Right cardiac atrium (tissue), 5 donors: ENCODE data around the gene MAPK8IP3. TPM values are rescaled to one million over a fixed set of nuclear protein-coding genes. Genes with fewer than 3 reads are reported as not detected.

Experiments used
- ATAC-seq, 2 donors: fragments of 200-7000 bp; cut with Tn5 transposase; one replicate each; pipeline versions ENCODE4 v1.8.0 to v1.9.1; 2020; ENCODE audit warnings: moderate library complexity in 2 of 2, mild to moderate bottlenecking in 1 of 2
- DNase-seq, 3 donors: peaks; one replicate each; pipeline ENCODE4 v3.0.0-alpha.2; 2020
- H3K27ac ChIP-seq: one replicate; pipeline ENCODE4 v1.5.1; 2013; ENCODE audit warnings: mild to moderate bottlenecking, low read length, control low read depth, moderate library complexity
- H3K27me3 ChIP-seq: one replicate; pipeline ENCODE4 v1.6.1; 2013; ENCODE audit not compliant: control insufficient read depth, insufficient read depth
- H3K4me1 ChIP-seq: one replicate; pipeline ENCODE4 v1.6.1; 2013; ENCODE audit warnings: low read length; ENCODE audit not compliant: control insufficient read depth, insufficient read depth
- H3K4me3 ChIP-seq: one replicate; pipeline ENCODE4 v1.5.1; 2013; ENCODE audit warnings: low read length, control low read depth
- H3K9me3 ChIP-seq: one replicate; pipeline ENCODE4 v1.6.1; 2013; ENCODE audit warnings: low read length; ENCODE audit not compliant: control insufficient read depth
- WGBS: extraction: QIAGEN DNeasy Blood & Tissue Kit; methylation state at CpG from one replicate; pipeline ENCODE4 v1.1.7; 2013; 5-methylcytosine and 5-hydroxymethylcytosine counted together
- intact Hi-C, 4 donors: fragments of 100-400 bp; cut with DNase I; formaldehyde crosslinking; loops; one replicate each; pipeline versions ENCODE4 v1.11.0 to v1.14.0; 2022 to 2023
- long read RNA-seq, 4 donors: library from polyadenylated mRNA; unstranded; transcript quantifications; one replicate each; pipeline ENCODE4 v2.0.0, GENCODE V29; 2020 to 2021
- polyA plus RNA-seq: library from polyadenylated mRNA; stranded (reverse); fragments of 200-250 nt; gene quantifications from one replicate; pipeline ENCODE4 v1.2.3, GENCODE V29; 2013
- total RNA-seq, 4 donors: library from RNA; stranded (reverse); fragmentation: NEBNext Ultra II Directional; extraction: Animal tissue kit (Norgen Biotek cat#: 25700); gene quantifications; one replicate each; pipeline ENCODE4 v1.2.1, GENCODE V29; 2021
- donor health status: healthy with polysubstance abuse.
- donor health status: DM: no; HTN: yes; CAD: no.
- donor health status: DM: no; HTN: no; CAD: no.
- donor health status: DM: no; HTN: yes; CAD: no; lungs with severe emphysema.
- donor health status: DM: yes; HTN: yes; CAD: no.

MAPK8IP3 gene, protein sequence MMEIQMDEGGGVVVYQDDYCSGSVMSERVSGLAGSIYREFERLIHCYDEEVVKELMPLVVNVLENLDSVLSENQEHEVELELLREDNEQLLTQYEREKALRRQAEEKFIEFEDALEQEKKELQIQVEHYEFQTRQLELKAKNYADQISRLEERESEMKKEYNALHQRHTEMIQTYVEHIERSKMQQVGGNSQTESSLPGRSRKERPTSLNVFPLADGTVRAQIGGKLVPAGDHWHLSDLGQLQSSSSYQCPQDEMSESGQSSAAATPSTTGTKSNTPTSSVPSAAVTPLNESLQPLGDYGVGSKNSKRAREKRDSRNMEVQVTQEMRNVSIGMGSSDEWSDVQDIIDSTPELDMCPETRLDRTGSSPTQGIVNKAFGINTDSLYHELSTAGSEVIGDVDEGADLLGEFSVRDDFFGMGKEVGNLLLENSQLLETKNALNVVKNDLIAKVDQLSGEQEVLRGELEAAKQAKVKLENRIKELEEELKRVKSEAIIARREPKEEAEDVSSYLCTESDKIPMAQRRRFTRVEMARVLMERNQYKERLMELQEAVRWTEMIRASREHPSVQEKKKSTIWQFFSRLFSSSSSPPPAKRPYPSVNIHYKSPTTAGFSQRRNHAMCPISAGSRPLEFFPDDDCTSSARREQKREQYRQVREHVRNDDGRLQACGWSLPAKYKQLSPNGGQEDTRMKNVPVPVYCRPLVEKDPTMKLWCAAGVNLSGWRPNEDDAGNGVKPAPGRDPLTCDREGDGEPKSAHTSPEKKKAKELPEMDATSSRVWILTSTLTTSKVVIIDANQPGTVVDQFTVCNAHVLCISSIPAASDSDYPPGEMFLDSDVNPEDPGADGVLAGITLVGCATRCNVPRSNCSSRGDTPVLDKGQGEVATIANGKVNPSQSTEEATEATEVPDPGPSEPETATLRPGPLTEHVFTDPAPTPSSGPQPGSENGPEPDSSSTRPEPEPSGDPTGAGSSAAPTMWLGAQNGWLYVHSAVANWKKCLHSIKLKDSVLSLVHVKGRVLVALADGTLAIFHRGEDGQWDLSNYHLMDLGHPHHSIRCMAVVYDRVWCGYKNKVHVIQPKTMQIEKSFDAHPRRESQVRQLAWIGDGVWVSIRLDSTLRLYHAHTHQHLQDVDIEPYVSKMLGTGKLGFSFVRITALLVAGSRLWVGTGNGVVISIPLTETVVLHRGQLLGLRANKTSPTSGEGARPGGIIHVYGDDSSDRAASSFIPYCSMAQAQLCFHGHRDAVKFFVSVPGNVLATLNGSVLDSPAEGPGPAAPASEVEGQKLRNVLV (N-terminal part only)
- 10 to 100 TPM; 71.1 to 87.6 (median 79.8) TPM for total RNA-seq
- 69.3 TPM for polyA plus RNA-seq
- long read RNA-seq, donor 1, transcript MAPK8IP3-206 (3 exons, 890 nt), result major isoform, 5 of 74 reads
- long read RNA-seq, donor 1, partial matches to known transcripts, result 65 of 74 reads
- long read RNA-seq, donor 1, other reads (novel, unspliced or antisense), result 4 of 74 reads
- long read RNA-seq, donor 2, partial matches to known transcripts, result 32 of 34 reads
- long read RNA-seq, donor 2, other reads (novel, unspliced or antisense), result 1 of 34 reads
- long read RNA-seq, donor 3, partial matches to known transcripts, result 64 of 74 reads
- long read RNA-seq, donor 3, other reads (novel, unspliced or antisense), result 8 of 74 reads
- long read RNA-seq, donor 4, full-length matches to known transcripts, result 6 of 48 reads
- long read RNA-seq, donor 4, partial matches to known transcripts, result 22 of 48 reads
- long read RNA-seq, donor 4, other reads (novel, unspliced or antisense), result 20 of 48 reads

DNA sequence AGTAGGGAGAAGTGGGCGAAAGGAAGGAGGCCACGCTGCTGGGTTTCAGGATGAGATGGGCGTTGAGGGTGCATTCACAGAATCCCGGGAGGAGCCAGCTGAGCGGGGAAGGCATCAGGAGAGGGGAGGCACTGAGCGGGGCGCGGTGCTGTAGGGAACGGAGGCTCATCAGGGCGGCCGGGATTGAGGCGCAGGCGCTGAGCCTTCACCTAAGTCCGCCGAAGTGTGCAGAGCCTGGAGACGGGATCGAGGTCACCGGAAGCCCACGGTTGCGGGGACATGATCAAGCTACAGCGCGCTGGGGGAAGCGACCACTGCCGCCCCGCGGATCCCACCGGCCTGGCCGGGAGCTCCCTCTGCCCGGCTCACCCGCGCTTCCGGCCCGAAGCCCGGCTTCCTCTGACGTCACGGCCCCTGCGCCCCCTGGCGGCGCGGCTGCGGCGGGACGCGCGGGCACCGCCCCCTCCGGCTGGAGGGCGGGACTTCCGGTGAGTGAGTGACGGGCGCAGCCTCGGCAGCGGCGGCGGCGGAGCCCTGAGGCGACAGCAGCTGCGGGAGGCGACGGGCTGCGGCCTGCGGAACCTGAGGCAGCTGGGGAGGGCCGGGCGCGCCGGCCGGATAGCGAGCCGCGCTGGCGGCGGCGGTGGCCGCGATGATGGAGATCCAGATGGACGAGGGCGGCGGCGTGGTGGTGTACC lies at the start of gene MAPK8IP3:
MAPK8IP3 (plus strand) TSS at position 508 of the 698 bp plus-strand sequence; CDS start at position 653, 145 bp downstream.
- WGBS, result under 1% methylated on average over 79 of the region's 79 CpGs
- intact Hi-C loops, result no loop called here
- Histone ChIP-seq H3K9me3 (no peaks in the 10 kb centered on the region), H3K4me3 (peak within 1 kb of the TSS; percentile 63), H3K4me1 (peaks cover 3% of the 10 kb centered on the region), H3K27me3 (no peaks in the 10 kb centered on the region), H3K27ac (peak within 1 kb of the TSS; percentile 94)
- peak; percentile 93 to 95 for ATAC-seq
- peak; percentile 88 to 97 (median 96) for DNase-seq

DNA sequence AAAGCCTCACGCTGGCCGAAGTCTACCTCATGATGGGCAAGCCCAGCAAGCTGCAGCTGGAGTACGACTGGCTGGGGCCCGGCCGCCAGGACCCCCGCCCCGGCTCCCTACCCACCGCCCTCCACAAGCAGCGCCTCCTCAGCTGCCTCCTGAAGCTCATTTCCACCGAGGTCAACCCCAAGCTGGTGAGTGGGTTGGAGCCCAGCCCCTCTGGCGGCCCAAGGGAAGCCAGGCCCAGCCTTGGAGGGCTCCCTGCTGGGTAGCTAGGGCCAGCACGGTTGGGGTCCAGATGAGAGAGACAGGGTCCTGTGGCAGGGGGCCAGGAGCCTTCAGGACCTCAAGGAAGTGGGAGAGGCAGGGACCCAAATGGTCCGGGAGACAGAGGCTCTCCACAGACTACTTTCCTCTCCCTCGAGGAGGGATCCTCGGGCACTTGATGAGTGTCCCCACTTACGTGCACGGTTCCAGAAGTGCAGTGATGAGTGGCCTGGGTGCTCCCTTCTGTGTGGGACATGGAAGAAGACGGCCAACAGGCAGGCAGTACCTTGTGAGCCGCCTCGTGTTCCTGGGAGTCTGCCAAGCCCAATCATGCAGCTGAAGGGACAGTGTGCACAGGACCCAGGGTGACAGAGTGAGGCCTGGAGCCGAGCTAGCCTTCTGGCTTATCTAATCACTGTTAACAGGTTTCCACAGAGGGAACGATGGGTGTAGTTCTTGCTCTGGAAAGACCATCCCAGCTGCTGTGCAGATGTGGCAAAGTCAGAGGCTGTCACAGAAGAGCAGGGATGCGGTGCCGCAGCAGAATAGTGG lies 49.0 kb upstream of the MAPK8IP3 start:
- ATAC-seq (peak; percentile 78 to 85), DNase-seq (peak; percentile 59 to 84 (median 82))
- 79% methylated on average over 24 of the region's 24 CpGs for WGBS
- Histone ChIP-seq H3K27me3 (no peaks in the 10 kb centered on the region), H3K4me1 (peaks cover 6% of the 10 kb centered on the region), H3K4me3 (no peak overlapping the region), H3K27ac (peak overlapping the region; percentile 10), H3K9me3 (no peaks in the 10 kb centered on the region)
- intact Hi-C loops, result no loop called here

DNA sequence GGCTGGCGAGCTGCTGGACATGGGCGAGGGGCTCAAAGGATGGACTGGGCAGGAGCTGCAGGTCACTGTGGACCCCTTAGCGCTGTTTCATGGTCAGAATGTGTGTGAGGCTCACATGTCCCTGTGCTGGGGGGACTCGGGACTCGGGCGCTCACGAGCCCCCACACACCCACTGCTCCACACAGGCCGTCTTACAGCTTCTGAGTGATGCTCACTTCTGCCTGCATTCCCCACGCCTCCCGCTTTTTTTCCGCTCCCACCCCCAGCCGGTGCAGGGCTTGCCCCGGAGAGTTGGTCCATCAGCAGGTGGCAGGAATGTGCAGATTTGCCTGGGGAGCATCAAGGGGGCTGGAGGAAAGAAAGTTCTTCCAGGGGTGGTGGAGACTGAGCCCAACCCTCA lies 48.2 kb upstream of the MAPK8IP3 start:
- no peak for DNase-seq

DNA sequence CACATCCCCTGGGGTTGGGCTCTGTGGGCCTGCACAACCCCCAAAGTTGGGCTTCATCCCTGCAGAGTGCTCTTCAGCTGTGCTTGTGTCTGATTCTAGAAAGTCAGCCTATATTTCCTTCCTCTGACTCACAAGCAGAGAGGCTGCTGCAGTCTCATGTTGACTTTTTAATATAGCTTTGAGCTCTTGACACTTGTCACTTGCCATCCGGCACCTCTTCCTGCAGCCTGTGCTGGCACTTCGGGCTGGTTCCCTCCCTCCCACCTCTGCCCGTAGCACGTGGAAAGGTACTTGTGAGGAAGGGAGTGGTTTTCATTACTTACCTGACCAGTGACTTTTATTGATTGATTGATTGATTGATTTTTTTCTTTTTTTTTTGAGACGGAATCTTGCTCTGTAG lies 47.0 kb upstream of the MAPK8IP3 start:
- peak in 1 of 2 donors; percentile 9 for ATAC-seq
- intact Hi-C loops, result no loop called here
- H3K27ac ChIP-seq, result no peak overlapping the region
- no peak overlapping the region for H3K4me3 ChIP-seq
- DNase-seq, result no peak
- H3K9me3 ChIP-seq, result no peaks in the 10 kb centered on the region
- 68% methylated on average over 5 of the region's 5 CpGs for WGBS
- no peaks in the 10 kb centered on the region for H3K27me3 ChIP-seq
- H3K4me1 ChIP-seq, result peaks cover 6% of the 10 kb centered on the region

More for the DNA sequence above, 48.2 kb upstream of the MAPK8IP3 start:
- no peaks in the 10 kb centered on the region for H3K9me3 ChIP-seq
- intact Hi-C loops, result no loop called here
- H3K27me3 ChIP-seq, result no peaks in the 10 kb centered on the region
- H3K27ac ChIP-seq, result peak overlapping the region; percentile 26
- WGBS, result 93% methylated on average over 13 of the region's 13 CpGs
- ATAC-seq, result peak in 1 of 2 donors; percentile 4
- H3K4me3 ChIP-seq, result no peak overlapping the region
- peaks cover 6% of the 10 kb centered on the region for H3K4me1 ChIP-seq

DNA sequence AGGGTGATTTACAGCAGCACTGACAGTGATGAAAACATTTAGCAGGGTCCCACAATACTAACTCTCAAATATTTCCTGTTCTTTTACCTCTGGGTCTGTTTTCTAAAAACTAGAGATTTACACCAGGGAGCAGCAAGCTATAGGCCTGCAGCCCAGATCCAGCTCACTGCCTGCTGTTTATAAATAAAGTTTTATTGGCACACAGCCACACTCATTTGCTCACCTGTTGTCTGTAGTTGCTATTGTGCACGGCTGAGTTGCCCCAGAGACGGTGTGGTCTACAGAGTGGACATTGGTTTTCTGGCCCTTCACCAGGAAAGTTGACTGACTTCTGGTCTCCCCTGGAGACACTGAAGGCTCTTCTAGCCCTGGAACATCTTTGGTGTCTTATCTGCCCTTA lies 44.2 kb upstream of the MAPK8IP3 start:
- ATAC-seq (no peak), DNase-seq (no peak)
- intact Hi-C loops, result no loop called here
- Histone ChIP-seq H3K9me3 (no peaks in the 10 kb centered on the region), H3K4me1 (peaks cover 6% of the 10 kb centered on the region), H3K27me3 (no peaks in the 10 kb centered on the region), H3K27ac (no peak overlapping the region), H3K4me3 (no peak overlapping the region)
- 90% methylated on average over 2 of the region's 2 CpGs for WGBS

DNA sequence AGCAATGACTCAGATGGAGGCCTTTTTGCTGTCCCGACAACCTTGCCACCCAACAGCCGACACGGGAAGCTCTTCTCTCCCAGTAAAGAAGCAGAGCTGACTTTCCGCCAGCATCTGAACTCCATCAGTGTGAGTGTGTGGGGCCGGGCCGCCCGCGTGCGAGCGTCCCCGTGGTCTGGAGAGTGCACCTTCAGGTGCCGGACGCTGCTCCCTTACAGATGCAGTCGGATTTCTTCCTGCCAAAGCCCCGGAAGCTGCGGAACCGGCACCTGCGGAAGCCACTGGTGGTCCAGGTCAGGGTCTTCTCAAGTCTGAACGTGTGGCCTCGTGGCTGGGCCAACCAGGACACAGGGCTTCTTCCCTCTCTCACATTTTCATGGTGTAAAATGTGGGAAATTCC lies 43.5 kb upstream of the MAPK8IP3 start:
- DNase-seq (peak in 1 of 3 donors; percentile 37), ATAC-seq (no peak)
- WGBS, result 92% methylated on average over 20 of the region's 20 CpGs
- H3K9me3 ChIP-seq, result no peaks in the 10 kb centered on the region
- intact Hi-C loops, result no loop called here
- H3K4me1 ChIP-seq, result peaks cover 6% of the 10 kb centered on the region
- H3K4me3 ChIP-seq, result no peak overlapping the region
- H3K27ac ChIP-seq, result no peak overlapping the region
- no peaks in the 10 kb centered on the region for H3K27me3 ChIP-seq

DNA sequence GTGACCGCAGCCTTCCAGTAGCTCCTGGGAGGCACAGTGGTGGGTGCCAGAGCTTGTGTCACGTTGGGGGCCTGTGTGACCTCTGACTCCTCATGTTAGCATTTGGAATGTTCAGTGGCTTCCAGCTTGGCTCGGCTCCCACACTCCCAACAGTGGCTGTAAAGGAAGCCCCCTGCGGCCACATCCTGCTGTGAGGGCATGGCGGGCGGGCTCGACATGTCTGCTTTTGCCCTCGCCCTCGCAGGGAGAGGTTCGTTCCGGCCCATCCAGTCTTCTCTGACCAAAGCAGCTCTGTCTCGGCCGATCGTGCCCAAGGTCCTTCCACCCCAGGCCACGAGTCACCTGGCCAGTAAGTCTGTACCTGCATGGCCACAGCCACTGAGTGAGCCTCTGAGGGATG lies 40.2 kb upstream of the MAPK8IP3 start:
- peak in 1 of 3 donors; percentile 23 for DNase-seq
- no peak overlapping the region for H3K4me3 ChIP-seq

DNA sequence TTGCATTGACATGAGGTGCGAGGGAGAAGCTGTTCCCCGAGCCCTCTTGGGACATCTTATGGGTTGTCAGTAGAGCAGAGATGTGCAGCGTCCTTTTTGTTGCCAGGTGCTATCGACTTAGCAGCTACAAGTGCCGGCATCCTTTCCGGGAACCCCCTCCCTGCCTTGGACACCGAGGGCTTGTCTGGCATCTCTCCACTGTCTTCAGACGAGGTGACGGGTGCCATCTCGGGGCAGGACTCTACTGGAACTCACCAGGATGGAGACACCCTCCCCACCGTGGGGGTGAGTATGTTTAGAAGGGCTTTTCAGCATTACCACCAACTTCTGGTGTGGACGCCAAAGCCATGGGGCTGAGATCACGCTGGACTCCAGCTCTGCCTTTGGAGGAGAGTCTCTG lies 39.7 kb upstream of the MAPK8IP3 start:
- intact Hi-C loops, result no loop called here
- H3K4me1 ChIP-seq, result no peaks in the 10 kb centered on the region
- no peak overlapping the region for H3K4me3 ChIP-seq
- H3K27ac ChIP-seq, result no peak overlapping the region
- no peaks in the 10 kb centered on the region for H3K9me3 ChIP-seq
- H3K27me3 ChIP-seq, result no peaks in the 10 kb centered on the region
- 90% methylated on average over 13 of the region's 13 CpGs for WGBS
- ATAC-seq (no peak), DNase-seq (peak in 1 of 3 donors; percentile 25)

More for the DNA sequence above, 40.2 kb upstream of the MAPK8IP3 start:
- Histone ChIP-seq H3K9me3 (no peaks in the 10 kb centered on the region), H3K27ac (no peak overlapping the region), H3K4me1 (no peaks in the 10 kb centered on the region), H3K27me3 (no peaks in the 10 kb centered on the region)
- ATAC-seq, result no peak
- intact Hi-C loops, result no loop called here
- 87% methylated on average over 15 of the region's 15 CpGs for WGBS

DNA sequence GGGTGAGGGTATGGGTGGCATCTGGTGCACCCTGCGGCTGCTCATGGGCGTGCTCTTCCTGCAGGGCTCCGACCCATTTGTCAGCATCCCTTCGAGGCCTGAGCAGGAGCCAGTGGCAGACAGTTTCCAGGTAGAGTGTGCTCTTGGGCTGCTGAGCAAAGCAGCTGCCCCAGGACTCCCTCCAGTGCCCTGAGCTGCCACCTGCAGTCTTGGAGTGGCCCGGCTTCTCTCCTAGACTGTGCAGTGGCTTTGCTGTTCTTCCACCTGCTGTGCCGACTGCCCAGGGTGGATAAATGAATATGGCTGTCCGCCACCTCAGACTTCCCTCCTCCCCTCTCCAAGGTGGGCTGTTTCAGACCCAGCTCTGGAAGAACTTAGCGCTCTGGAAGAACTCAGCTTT lies 38.7 kb upstream of the MAPK8IP3 start:
- no peak overlapping the region for H3K4me3 ChIP-seq
- DNase-seq (peak in 1 of 3 donors; percentile 17), ATAC-seq (no peak)
- no peaks in the 10 kb centered on the region for H3K9me3 ChIP-seq
- no peak overlapping the region for H3K27ac ChIP-seq
- no peaks in the 10 kb centered on the region for H3K27me3 ChIP-seq
- WGBS, result 90% methylated on average over 8 of the region's 8 CpGs
- no peaks in the 10 kb centered on the region for H3K4me1 ChIP-seq
- intact Hi-C loops, result no loop called here
